Measurements from ENCODE around the gene RCC2.

Gene RCC2

GRCh38 chr1:17441993-17442357, 2.5 kb upstream of the RCC2 start:
- no peak for DNase-seq

GRCh38 chr1:17441265-17441992, 2.0 kb upstream of the RCC2 start:
- no peak for DNase-seq

- DNase-seq = no peak
Measured at GRCh38 chr1:17440827-17441168, 1.3 kb upstream of the RCC2 start.

GRCh38 chr1:17440074-17440826, 773 bp upstream of the RCC2 start:
- no peak for DNase-seq

- DNase-seq = peak; percentile 77
Measured at GRCh38 chr1:17438318-17439249, 893 bp downstream of the RCC2 start.

- peak; percentile 65 for DNase-seq
Measured at GRCh38 chr1:17437580-17438317, 1.7 kb downstream of the RCC2 start.

GRCh38 chr1:17437260-17437579, 2.3 kb downstream of the RCC2 start:
- DNase-seq = no peak

- no peak for DNase-seq
Measured at GRCh38 chr1:17436380-17437174, 2.9 kb downstream of the RCC2 start.

- no peak for DNase-seq
Measured at GRCh38 chr1:17434601-17435000, 4.9 kb downstream of the RCC2 start.

GRCh38 chr1:17434016-17434415, 5.5 kb downstream of the RCC2 start:
- no peak for DNase-seq

- no peak for DNase-seq
Measured at GRCh38 chr1:17433261-17433660, 6.2 kb downstream of the RCC2 start.

- DNase-seq = no peak
Measured at GRCh38 chr1:17432412-17432811, 7.1 kb downstream of the RCC2 start.

GRCh38 chr1:17429183-17429582, 10.3 kb downstream of the RCC2 start:
- no peak for DNase-seq

- no peak for DNase-seq
Measured at GRCh38 chr1:17427696-17428660, 11.5 kb downstream of the RCC2 start.

- no peak for DNase-seq
Measured at GRCh38 chr1:17425806-17426600, 13.5 kb downstream of the RCC2 start.

- DNase-seq = no peak
Measured at GRCh38 chr1:17423781-17424245, 15.7 kb downstream of the RCC2 start.

- DNase-seq = no peak
Measured at GRCh38 chr1:17422461-17422860, 17.0 kb downstream of the RCC2 start.

- no peak for DNase-seq
Measured at GRCh38 chr1:17420391-17420918, 19.0 kb downstream of the RCC2 start.

- peak; percentile 73 for DNase-seq
Measured at GRCh38 chr1:17419626-17420328, 19.7 kb downstream of the RCC2 start.

Measured in activated CD8-positive, alpha-beta memory T cell treated with anti-CD3 and anti-CD28 coated beads, Interleukin-2, amount 50 U/mL, for 4 hours (primary cell).